Thoracic aorta endothelial cell (primary cell): ENCODE data around the gene ZFP64. TPM values are rescaled to one million over a fixed set of nuclear protein-coding genes. Genes with fewer than 3 reads are reported as not detected.

Source experiments
- total RNA-seq: library from RNA; depleted of rRNA; stranded (reverse); fragments of >200 nt; gene quantifications from 2 replicates; pipeline ENCODE4 v1.2.3, GENCODE V29; 2012

The ZFP64 gene
- 29.6 and 31.0 TPM in 2 replicates for total RNA-seq

DNA sequence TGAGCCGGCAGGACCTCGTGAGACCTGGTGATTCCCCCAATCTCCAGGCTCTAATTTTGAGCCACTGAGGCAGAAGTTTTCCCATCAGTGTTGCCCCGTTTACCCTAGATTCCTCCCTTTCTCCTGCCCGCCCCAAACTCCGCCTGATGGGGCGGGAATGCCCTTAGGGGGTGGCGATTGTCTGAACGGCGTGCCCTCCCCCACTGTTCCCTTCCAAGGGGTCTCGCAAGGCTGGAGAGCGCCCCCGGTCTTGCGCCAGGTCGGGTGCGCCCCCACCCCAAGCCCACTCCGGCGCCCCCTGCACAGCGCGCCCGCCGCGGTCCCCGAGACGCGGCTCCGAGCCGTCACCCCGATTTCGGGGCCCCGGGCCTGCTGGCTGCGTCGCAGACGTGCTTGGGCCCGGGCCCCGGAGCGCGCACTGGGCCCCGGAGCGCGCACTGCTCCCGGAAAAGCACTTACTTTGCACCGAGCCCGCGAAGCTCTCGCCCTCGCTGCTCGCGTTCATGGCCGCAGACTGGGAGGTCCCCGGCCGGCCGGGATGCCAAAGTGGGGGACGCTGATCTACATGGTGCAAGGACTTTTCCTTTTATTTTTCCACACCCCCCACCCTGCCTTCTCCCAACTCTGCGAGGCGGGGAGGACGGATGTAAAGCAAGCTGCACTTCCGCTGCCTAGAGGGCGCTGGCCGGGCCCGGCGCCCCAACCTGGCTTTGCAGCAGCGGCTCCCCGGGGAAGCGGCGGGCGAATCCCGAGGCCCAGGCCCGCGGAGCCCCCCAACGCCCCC is at the start of gene ZFP64:
Gene ZFP64, minus strand, starts transcription at position 648 of the 784 bp plus-strand sequence. Its CDS starts 143 bp downstream, at position 505.

